ENCODE results near the gene RTBDN.

DNA sequence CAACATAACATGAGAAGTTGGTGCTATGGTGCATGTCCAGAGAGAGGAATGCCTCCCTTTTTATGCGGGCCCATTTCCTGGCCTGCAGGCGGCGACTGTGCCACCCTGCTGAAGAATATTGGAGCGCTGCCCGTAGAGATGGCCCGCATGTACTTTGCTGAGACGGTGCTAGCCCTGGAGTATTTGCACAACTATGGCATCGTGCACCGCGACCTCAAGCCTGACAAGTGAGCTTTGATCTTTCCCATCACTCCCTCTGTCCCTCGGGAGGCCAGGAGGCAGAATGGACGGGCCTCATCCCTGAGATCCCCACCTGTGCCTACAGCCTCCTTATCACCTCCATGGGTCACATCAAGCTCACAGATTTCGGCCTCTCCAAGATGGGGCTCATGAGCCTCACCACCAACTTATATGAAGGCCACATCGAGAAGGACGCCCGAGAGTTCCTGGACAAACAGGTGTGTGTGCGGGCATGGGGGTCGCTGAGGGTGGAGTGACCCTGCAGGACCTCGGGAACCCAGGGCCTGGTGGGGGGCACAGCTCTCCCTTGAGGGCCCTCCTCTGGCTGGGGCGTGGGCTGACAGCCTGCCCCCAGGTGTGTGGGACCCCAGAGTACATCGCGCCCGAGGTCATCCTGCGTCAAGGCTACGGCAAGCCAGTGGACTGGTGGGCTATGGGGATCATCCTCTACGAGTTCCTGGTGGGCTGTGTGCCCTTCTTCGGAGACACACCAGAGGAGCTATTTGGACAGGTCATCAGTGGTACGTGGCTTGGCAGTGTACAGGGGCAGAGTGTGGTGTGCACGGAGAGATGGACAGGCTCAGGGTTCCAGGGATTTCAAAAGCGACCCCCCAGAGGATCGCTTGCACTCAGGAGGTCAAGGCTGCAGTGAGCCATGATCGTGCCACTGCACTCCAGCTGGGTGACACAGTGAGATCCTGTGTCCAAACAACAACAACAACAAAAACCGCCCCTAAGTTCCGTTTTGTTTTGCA is 30.6 kb upstream of the RTBDN start:
- 0 out of 2 replicates have a peak, but pooled peaks have one; percentile 14 for TF ChIP-seq POLR2AphosphoS5 (IDR thresholded peaks at IDR 0.05; ENCODE audit: low read depth, low read length)
- TF ChIP-seq, protein P1, sequence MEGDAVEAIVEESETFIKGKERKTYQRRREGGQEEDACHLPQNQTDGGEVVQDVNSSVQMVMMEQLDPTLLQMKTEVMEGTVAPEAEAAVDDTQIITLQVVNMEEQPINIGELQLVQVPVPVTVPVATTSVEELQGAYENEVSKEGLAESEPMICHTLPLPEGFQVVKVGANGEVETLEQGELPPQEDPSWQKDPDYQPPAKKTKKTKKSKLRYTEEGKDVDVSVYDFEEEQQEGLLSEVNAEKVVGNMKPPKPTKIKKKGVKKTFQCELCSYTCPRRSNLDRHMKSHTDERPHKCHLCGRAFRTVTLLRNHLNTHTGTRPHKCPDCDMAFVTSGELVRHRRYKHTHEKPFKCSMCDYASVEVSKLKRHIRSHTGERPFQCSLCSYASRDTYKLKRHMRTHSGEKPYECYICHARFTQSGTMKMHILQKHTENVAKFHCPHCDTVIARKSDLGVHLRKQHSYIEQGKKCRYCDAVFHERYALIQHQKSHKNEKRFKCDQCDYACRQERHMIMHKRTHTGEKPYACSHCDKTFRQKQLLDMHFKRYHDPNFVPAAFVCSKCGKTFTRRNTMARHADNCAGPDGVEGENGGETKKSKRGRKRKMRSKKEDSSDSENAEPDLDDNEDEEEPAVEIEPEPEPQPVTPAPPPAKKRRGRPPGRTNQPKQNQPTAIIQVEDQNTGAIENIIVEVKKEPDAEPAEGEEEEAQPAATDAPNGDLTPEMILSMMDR (IDR thresholded peaks at IDR 0.05 in 2 of 3, conservative IDR thresholded peaks at IDR 0.05 in 1 of 3; ENCODE audit: borderline replicate concordance in 1 of 3, insufficient read depth in 1 of 3, low read depth in 2 of 3, low read length in 2 of 3): 0 out of 6 replicates have a peak, but pooled peaks of 1 of the 3 experiments have one; percentile 4
- TF ChIP-seq, protein P2, sequence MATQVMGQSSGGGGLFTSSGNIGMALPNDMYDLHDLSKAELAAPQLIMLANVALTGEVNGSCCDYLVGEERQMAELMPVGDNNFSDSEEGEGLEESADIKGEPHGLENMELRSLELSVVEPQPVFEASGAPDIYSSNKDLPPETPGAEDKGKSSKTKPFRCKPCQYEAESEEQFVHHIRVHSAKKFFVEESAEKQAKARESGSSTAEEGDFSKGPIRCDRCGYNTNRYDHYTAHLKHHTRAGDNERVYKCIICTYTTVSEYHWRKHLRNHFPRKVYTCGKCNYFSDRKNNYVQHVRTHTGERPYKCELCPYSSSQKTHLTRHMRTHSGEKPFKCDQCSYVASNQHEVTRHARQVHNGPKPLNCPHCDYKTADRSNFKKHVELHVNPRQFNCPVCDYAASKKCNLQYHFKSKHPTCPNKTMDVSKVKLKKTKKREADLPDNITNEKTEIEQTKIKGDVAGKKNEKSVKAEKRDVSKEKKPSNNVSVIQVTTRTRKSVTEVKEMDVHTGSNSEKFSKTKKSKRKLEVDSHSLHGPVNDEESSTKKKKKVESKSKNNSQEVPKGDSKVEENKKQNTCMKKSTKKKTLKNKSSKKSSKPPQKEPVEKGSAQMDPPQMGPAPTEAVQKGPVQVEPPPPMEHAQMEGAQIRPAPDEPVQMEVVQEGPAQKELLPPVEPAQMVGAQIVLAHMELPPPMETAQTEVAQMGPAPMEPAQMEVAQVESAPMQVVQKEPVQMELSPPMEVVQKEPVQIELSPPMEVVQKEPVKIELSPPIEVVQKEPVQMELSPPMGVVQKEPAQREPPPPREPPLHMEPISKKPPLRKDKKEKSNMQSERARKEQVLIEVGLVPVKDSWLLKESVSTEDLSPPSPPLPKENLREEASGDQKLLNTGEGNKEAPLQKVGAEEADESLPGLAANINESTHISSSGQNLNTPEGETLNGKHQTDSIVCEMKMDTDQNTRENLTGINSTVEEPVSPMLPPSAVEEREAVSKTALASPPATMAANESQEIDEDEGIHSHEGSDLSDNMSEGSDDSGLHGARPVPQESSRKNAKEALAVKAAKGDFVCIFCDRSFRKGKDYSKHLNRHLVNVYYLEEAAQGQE (IDR thresholded peaks at IDR 0.05; ENCODE audit: low read depth): no peak
- TF ChIP-seq ZNF274 (IDR thresholded peaks at IDR 0.05; ENCODE audit: low read depth, low read length): no peak
- no peak for TF ChIP-seq RAD21 (IDR thresholded peaks at IDR 0.05; ENCODE audit: low read depth)
- no peak for TF ChIP-seq EGR1 (IDR thresholded peaks at IDR 0.05; ENCODE audit: low read depth)

All from HCT116 (cell line).